Ishikawa (cell line): Measurements from ENCODE around the gene FUT3.

Experiments
- CEBPB ChIP-seq: IDR thresholded peaks from 2 replicates; pipeline ENCODE4 v1.6.1; 2012
- CREB1 ChIP-seq: IDR thresholded peaks from 2 replicates; pipeline ENCODE4 v1.6.1; 2012; ENCODE audit warnings: low read depth
- EGR1 ChIP-seq: IDR thresholded peaks from 2 replicates; pipeline ENCODE4 v1.6.1; 2012
- EP300 ChIP-seq: IDR thresholded peaks from 2 replicates; pipeline ENCODE4 v1.6.1; 2012; ENCODE audit warnings: borderline replicate concordance
- FOXM1 ChIP-seq: IDR thresholded peaks from 2 replicates; pipeline ENCODE4 v1.6.1; 2012; ENCODE audit warnings: low read depth, borderline replicate concordance
- MAX ChIP-seq: IDR thresholded peaks from 2 replicates; pipeline ENCODE4 v1.6.1; 2012
- NFIC ChIP-seq: IDR thresholded peaks from 2 replicates; pipeline ENCODE4 v1.6.1; 2012
- RAD21 ChIP-seq: IDR thresholded peaks from 2 replicates; pipeline ENCODE4 v1.6.1; 2012; ENCODE audit warnings: low read depth
- REST ChIP-seq: IDR thresholded peaks from 2 replicates; pipeline ENCODE4 v1.6.1; 2012; ENCODE audit warnings: low read depth, mild to moderate bottlenecking
- TAF1 ChIP-seq: IDR thresholded peaks from 2 replicates; pipeline ENCODE4 v1.6.1; 2012; ENCODE audit warnings: low read depth, mild to moderate bottlenecking
- TCF12 ChIP-seq: IDR thresholded peaks from 2 replicates; pipeline ENCODE4 v1.6.1; 2012; ENCODE audit warnings: low read depth
- TEAD4 ChIP-seq: IDR thresholded peaks from 2 replicates; pipeline ENCODE4 v1.6.1; 2012
- USF1 ChIP-seq: IDR thresholded peaks from 2 replicates; pipeline ENCODE4 v1.6.1; 2012
- YY1 ChIP-seq: IDR thresholded peaks from 2 replicates; pipeline ENCODE4 v1.6.1; 2012; ENCODE audit warnings: low read depth
- ZBTB7A ChIP-seq: IDR thresholded peaks from 2 replicates; pipeline ENCODE4 v1.6.1; 2012; ENCODE audit warnings: low read depth

FUT3 gene

GRCh38 chr19:5799247-5800241 is 51.7 kb downstream of the FUT3 start:
- no peak for TF ChIP-seq FOXM1
- TF ChIP-seq TAF1, result no peak
- no peak for TF ChIP-seq TCF12
- TF ChIP-seq REST, result no peak
- no peak for TF ChIP-seq EGR1
- no peak for TF ChIP-seq CEBPB
- TF ChIP-seq CREB1, result no peak
- TF ChIP-seq NFIC, result no peak
- no peak for TF ChIP-seq EP300
- TF ChIP-seq ZBTB7A, result no peak
- no peak for TF ChIP-seq YY1
- no peak for TF ChIP-seq USF1
- TF ChIP-seq RAD21, result no peak

GRCh38 chr19:5798244-5798643 is 53.0 kb downstream of the FUT3 start:
- TF ChIP-seq REST (no peak), RAD21 (no peak)

- no peak for TF ChIP-seq EP300
- TF ChIP-seq NFIC, result no peak
- TF ChIP-seq REST, result no peak
- TF ChIP-seq EGR1, result no peak
- no peak for TF ChIP-seq USF1
- no peak for TF ChIP-seq YY1
- no peak for TF ChIP-seq FOXM1
- no peak for TF ChIP-seq TEAD4
- no peak for TF ChIP-seq ZBTB7A
- no peak for TF ChIP-seq TAF1
- TF ChIP-seq MAX, result no peak
- no peak for TF ChIP-seq CEBPB
- TF ChIP-seq CREB1, result no peak
- TF ChIP-seq TCF12, result no peak
- no peak for TF ChIP-seq RAD21
Measured at GRCh38 chr19:5795382-5795919, 55.8 kb downstream of the FUT3 start.

GRCh38 chr19:5793188-5793587 is 58.1 kb downstream of the FUT3 start:
- no peak for TF ChIP-seq FOXM1
- TF ChIP-seq RAD21, result no peak
